ENCODE results near the gene CAMKK2. TPM values are rescaled to one million over a fixed set of nuclear protein-coding genes. Genes with fewer than 3 reads are reported as not detected.

The CAMKK2 gene
- total RNA-seq, 1 experiment from 2014 or later: 24.7 TPM

DNA sequence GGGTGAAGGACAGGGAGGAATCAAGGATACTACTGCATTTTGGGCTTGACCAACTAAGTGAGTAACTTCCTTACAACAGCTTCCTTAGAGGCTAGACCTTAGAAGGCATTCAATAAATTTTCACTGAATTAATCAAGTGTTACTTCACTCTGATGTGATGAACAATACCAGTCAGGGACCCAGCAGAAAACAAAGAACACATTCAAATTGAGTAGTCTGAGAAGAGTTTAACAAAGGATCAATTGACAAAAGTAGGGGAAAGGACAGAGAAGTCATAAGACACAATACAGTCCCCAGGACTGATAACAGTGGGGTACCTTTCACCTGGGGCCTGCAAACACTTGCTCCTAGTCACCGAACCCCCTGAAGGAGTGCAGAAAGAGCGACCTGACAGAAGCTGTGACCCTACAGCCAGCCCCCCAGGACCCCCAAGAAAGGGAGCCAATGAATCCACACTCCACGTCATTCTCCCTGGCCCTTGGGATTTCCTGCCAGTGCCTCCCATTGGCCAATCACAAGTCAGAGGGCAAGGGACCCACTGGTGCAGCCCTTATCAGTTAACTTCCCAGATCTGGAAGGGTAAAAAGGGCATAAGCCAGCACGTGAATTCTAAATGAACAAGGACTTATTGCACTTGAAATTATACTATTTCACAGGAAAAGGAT lies 48.8 kb upstream of the CAMKK2 start:
- TF ChIP-seq, protein P1, sequence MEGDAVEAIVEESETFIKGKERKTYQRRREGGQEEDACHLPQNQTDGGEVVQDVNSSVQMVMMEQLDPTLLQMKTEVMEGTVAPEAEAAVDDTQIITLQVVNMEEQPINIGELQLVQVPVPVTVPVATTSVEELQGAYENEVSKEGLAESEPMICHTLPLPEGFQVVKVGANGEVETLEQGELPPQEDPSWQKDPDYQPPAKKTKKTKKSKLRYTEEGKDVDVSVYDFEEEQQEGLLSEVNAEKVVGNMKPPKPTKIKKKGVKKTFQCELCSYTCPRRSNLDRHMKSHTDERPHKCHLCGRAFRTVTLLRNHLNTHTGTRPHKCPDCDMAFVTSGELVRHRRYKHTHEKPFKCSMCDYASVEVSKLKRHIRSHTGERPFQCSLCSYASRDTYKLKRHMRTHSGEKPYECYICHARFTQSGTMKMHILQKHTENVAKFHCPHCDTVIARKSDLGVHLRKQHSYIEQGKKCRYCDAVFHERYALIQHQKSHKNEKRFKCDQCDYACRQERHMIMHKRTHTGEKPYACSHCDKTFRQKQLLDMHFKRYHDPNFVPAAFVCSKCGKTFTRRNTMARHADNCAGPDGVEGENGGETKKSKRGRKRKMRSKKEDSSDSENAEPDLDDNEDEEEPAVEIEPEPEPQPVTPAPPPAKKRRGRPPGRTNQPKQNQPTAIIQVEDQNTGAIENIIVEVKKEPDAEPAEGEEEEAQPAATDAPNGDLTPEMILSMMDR (conservative IDR thresholded peaks at IDR 0.05): no peak
- H3K9ac ChIP-seq (ENCODE audit: extremely low read depth, insufficient read length, low read length): no peak overlapping the region

More for the DNA sequence above, 48.8 kb upstream of the CAMKK2 start:
- H3K27me3 Mint-ChIP-seq (ENCODE audit: low read depth): no peaks in the 10 kb centered on the region
- peaks cover 29 to 63% (median 53%) of the 10 kb centered on the region in 3 experiments; a peak in 6 of 7 replicates for H3K36me3 Mint-ChIP-seq (ENCODE audit: insufficient read depth in 1 of 3, low read depth in 3 of 3)
- Histone ChIP-seq H3K23me2 (ENCODE audit: insufficient read length, low read depth, low read length, poor library complexity, severe bottlenecking) (no peaks in the 10 kb centered on the region), H3K9me3 (ENCODE audit: control insufficient read depth, low read depth, low read length) (no peaks in the 10 kb centered on the region), H2BK15ac (ENCODE audit: low read depth, low read length) (no peak overlapping the region), H2BK12ac (ENCODE audit: insufficient read length, low read depth, low read length) (no peak overlapping the region), H3T11ph (ENCODE audit: low read length) (no peak overlapping the region), H3K79me1 (ENCODE audit: insufficient read depth, low read depth, low read length, poor library complexity, severe bottlenecking) (peaks cover 2% of the 10 kb centered on the region), H2AFZ (ENCODE audit: low read length) (no peak overlapping the region), H4K91ac (ENCODE audit: insufficient read length, low read depth, low read length) (no peak overlapping the region), H4K20me1 (ENCODE audit: control insufficient read depth, insufficient read depth, insufficient read length) (no peaks in the 10 kb centered on the region), H3K14ac (ENCODE audit: insufficient read depth, low read length) (no peak overlapping the region), H3K27me3 (ENCODE audit: insufficient read depth, low read length) (no peaks in the 10 kb centered on the region), H3K4me1 (ENCODE audit: insufficient read depth, low read length) (no peaks in the 10 kb centered on the region), H3K4me2 (ENCODE audit: insufficient read depth, insufficient read length, low read length) (no peak overlapping the region), H4K8ac (replicated peaks; ENCODE audit: insufficient read length, low read depth, low read length) (no peak overlapping the region), H3K23ac (ENCODE audit: insufficient read length, low read depth, low read length) (no peak overlapping the region), H4K5ac (ENCODE audit: insufficient read length, low read depth, low read length) (no peak overlapping the region), H2BK20ac (ENCODE audit: low read depth, low read length, poor library complexity, severe bottlenecking) (no peak overlapping the region), H3K79me2 (ENCODE audit: insufficient read depth, low read length) (no peaks in the 10 kb centered on the region; the same call in 1 of the 2 replicates), H3K27ac (ENCODE audit: insufficient read length, low read depth, low read length) (no peak overlapping the region), H3K4ac (ENCODE audit: low read depth, low read length) (no peak overlapping the region), H2BK120ac (ENCODE audit: low read depth, low read length, poor library complexity, severe bottlenecking) (no peak overlapping the region), H3K18ac (ENCODE audit: insufficient read length, low read depth, low read length) (no peak overlapping the region), H2AK5ac (ENCODE audit: insufficient read length, low read length) (no peak overlapping the region), H3K56ac (ENCODE audit: insufficient read length, low read depth, low read length) (no peak overlapping the region), H2BK5ac (ENCODE audit: insufficient read length, low read length) (no peak overlapping the region)
- WGBS (ENCODE audit: extremely low coverage, insufficient read length, low lambda C conversion rate): no CpG with 5 or more reads among the region's 4 CpGs
- no peak overlapping the region for H3K4me3 Mint-ChIP-seq
- no peaks in the 10 kb centered on the region for H3K4me1 Mint-ChIP-seq
- H3K27ac Mint-ChIP-seq: peak overlapping the region in 1 of 3 experiments; percentile 2; a peak in 2 of 7 replicates
- DNase-seq: no peak
- H3K9me3 Mint-ChIP-seq: no peaks in the 10 kb centered on the region
